Measurements from ENCODE around the gene MT1X.

Gene MT1X

DNA sequence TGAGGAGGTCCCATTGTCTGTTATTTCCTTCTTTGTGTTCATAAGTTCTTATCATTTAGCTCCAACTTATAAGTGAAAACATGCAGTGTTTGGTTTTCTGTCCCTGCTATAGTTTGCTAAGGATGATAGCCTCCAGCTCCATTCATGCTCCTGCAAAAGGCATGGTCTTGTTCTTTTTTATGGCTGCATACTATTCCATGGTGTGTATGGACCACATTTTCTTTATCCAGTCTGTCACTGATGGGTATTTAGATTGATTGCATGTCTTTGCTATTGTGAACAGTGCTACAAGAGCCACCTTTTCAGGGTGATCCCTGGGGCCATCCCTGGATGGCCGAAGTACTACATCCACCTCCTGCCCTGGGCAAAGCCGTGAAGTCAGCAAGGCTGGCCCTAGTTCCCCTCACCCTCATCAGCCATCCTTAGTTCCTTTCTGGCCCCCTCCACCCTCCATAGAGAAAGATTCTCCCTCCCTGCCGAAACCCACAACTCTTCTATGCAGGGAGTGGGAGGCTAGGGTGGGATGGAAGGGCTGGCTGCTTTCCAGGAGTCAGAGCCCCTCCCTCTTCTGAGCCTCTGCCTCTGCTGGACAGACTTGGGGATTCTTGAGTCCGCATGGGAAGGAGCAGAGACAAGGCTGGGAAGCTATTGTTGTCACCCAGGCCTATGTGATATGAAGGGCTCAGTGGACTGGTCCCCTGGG is 8.3 kb downstream of the MT1X start:
- Histone ChIP-seq H3K4me1 (ENCODE audit: low read length) (no peaks in the 10 kb centered on the region), H3K4me2 (ENCODE audit: low read depth, low read length) (no peak overlapping the region), H3K36me3 (replicated peaks; ENCODE audit: insufficient read depth, low read length) (no peaks in the 10 kb centered on the region), H3K9me3 (replicated peaks; ENCODE audit: insufficient read depth, low read length) (no peaks in the 10 kb centered on the region), H3K9me2 (replicated peaks; ENCODE audit: insufficient read depth, low read length) (no peaks in the 10 kb centered on the region), H3K4me3 (ENCODE audit: low read length) (no peak overlapping the region), H2AFZ (ENCODE audit: low read length) (no peak overlapping the region), H3F3A (ENCODE audit: insufficient read depth, low read length) (no peaks in the 10 kb centered on the region), H3K27me3 (replicated peaks; ENCODE audit: insufficient read depth, low read length) (peaks cover 9% of the 10 kb centered on the region; the same call in 1 of the 2 replicates), H4K20me1 (ENCODE audit: insufficient read depth, low read length) (no peaks in the 10 kb centered on the region), H3K27ac (ENCODE audit: low read length) (no peak overlapping the region), H3K9ac (ENCODE audit: low read length) (no peak overlapping the region), H3K79me2 (ENCODE audit: low read length) (no peaks in the 10 kb centered on the region)
- no peak for DNase-seq
- TF ChIP-seq EZH2 (optimal IDR thresholded peaks at IDR 0.05; ENCODE audit: low read depth, low read length) (no peak), EZH2phosphoT487 (IDR thresholded peaks at IDR 0.05; ENCODE audit: low read length) (no peak)
- TF ChIP-seq, protein P1, sequence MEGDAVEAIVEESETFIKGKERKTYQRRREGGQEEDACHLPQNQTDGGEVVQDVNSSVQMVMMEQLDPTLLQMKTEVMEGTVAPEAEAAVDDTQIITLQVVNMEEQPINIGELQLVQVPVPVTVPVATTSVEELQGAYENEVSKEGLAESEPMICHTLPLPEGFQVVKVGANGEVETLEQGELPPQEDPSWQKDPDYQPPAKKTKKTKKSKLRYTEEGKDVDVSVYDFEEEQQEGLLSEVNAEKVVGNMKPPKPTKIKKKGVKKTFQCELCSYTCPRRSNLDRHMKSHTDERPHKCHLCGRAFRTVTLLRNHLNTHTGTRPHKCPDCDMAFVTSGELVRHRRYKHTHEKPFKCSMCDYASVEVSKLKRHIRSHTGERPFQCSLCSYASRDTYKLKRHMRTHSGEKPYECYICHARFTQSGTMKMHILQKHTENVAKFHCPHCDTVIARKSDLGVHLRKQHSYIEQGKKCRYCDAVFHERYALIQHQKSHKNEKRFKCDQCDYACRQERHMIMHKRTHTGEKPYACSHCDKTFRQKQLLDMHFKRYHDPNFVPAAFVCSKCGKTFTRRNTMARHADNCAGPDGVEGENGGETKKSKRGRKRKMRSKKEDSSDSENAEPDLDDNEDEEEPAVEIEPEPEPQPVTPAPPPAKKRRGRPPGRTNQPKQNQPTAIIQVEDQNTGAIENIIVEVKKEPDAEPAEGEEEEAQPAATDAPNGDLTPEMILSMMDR (IDR thresholded peaks at IDR 0.05; ENCODE audit: low read length), result no peak

DNA sequence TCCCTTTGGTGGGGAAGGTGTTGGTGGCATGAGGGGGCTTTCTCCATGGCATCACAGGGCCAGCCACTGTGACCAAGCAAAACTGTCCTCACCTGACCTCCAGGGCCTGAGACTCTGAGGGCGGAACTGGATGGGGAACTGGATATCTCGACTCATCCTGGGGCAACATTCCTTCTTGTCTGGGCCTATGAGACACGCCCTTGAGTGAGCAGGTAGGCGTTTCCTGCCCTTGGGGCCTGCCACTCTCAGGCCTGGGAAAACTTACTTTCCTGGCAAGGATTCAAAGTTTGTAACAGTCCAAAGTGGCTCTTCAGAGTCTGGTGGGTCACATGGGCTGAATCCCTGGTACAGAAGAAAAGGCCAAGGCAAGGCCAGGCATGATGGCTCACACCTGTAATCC is 9.6 kb downstream of the MT1X start:
- Histone ChIP-seq H3K9me2 (replicated peaks; ENCODE audit: insufficient read depth, low read length) (no peaks in the 10 kb centered on the region), H3F3A (ENCODE audit: insufficient read depth, low read length) (no peaks in the 10 kb centered on the region), H3K9me3 (replicated peaks; ENCODE audit: insufficient read depth, low read length) (no peaks in the 10 kb centered on the region), H3K9ac (ENCODE audit: low read length) (no peak overlapping the region), H2AFZ (ENCODE audit: low read length) (no peak overlapping the region), H3K4me3 (ENCODE audit: low read length) (no peak overlapping the region), H3K36me3 (replicated peaks; ENCODE audit: insufficient read depth, low read length) (no peaks in the 10 kb centered on the region), H3K27me3 (replicated peaks; ENCODE audit: insufficient read depth, low read length) (peaks cover 9% of the 10 kb centered on the region; the same call in 1 of the 2 replicates), H3K27ac (ENCODE audit: low read length) (no peak overlapping the region), H3K4me1 (ENCODE audit: low read length) (no peaks in the 10 kb centered on the region), H3K4me2 (ENCODE audit: low read depth, low read length) (no peak overlapping the region), H4K20me1 (ENCODE audit: insufficient read depth, low read length) (no peaks in the 10 kb centered on the region), H3K79me2 (ENCODE audit: low read length) (no peaks in the 10 kb centered on the region)
- TF ChIP-seq EZH2phosphoT487 (IDR thresholded peaks at IDR 0.05; ENCODE audit: low read length) (no peak), EZH2 (optimal IDR thresholded peaks at IDR 0.05; ENCODE audit: low read depth, low read length) (no peak)
- TF ChIP-seq, protein P1 (IDR thresholded peaks at IDR 0.05; ENCODE audit: low read length), result no peak
- DNase-seq, result no peak

DNA sequence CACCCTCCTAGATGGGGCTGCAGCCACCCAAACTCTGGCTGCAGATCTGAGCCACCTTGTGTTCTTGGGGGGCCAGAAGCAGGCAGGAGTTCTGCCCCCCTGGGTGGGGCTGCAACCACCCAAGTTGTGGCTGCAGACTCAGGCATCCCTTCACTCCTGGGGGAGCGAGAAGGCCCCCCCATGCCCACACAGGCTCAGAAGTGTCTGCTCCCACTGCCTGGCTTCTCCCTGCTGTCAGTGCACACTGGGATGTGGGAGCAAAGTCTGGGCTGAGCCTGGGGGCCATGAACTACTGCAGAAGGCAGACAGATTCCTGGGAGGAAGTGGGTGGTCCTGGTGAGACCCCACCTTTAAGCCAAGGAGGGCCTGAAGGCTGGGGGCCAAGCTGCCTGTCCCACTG is 13.0 kb downstream of the MT1X start:
- Histone ChIP-seq H3K4me3 (ENCODE audit: low read length) (no peak overlapping the region), H3K4me1 (ENCODE audit: low read length) (no peaks in the 10 kb centered on the region)

More for the DNA sequence above, 13.0 kb downstream of the MT1X start:
- TF ChIP-seq, protein P1 (IDR thresholded peaks at IDR 0.05; ENCODE audit: low read length), result no peak
- TF ChIP-seq EZH2phosphoT487 (IDR thresholded peaks at IDR 0.05; ENCODE audit: low read length) (no peak), EZH2 (optimal IDR thresholded peaks at IDR 0.05; ENCODE audit: low read depth, low read length) (no peak)
- no peak overlapping the region for H3K9ac ChIP-seq (ENCODE audit: low read length)
- H3K27ac ChIP-seq (ENCODE audit: low read length), result no peak overlapping the region
- no peak overlapping the region for H3K4me2 ChIP-seq (ENCODE audit: low read depth, low read length)
- no peaks in the 10 kb centered on the region for H3K79me2 ChIP-seq (ENCODE audit: low read length)
- no peaks in the 10 kb centered on the region for H3K9me3 ChIP-seq (replicated peaks; ENCODE audit: insufficient read depth, low read length)
- H3K9me2 ChIP-seq (replicated peaks; ENCODE audit: insufficient read depth, low read length), result no peaks in the 10 kb centered on the region
- no peaks in the 10 kb centered on the region for H4K20me1 ChIP-seq (ENCODE audit: insufficient read depth, low read length)
- H2AFZ ChIP-seq (ENCODE audit: low read length), result no peak overlapping the region
- no peaks in the 10 kb centered on the region for H3K27me3 ChIP-seq (replicated peaks; ENCODE audit: insufficient read depth, low read length)
- no peak for DNase-seq
- H3F3A ChIP-seq (ENCODE audit: insufficient read depth, low read length), result no peaks in the 10 kb centered on the region
- H3K36me3 ChIP-seq (replicated peaks; ENCODE audit: insufficient read depth, low read length), result no peaks in the 10 kb centered on the region

Data from MM.1S (cell line).